B cell (primary cell): ENCODE data around the gene DCUN1D4. TPM values are rescaled to one million over a fixed set of nuclear protein-coding genes. Genes with fewer than 3 reads are reported as not detected.

Experiments used
- ATAC-seq: fragments of 200-7000 bp; cut with Tn5 transposase; one replicate; pipeline ENCODE4 v1.10.0; 2021; ENCODE audit warnings: low read depth, mild to moderate bottlenecking, moderate number of reproducible peaks, moderate library complexity
- CTCF ChIA-PET: fragments of 350-600 bp; sonication (Branson Sonifier 250); formaldehyde crosslinking; loops from one replicate; lab custom pipeline; 2021; ENCODE audit warnings: antibody characterized with exemption, inconsistent platforms; lab: Charles Lee
- POLR2A ChIA-PET: fragments of 350-600 bp; sonication (Branson Sonifier 250); formaldehyde crosslinking; loops from one replicate; lab custom pipeline; 2021; ENCODE audit warnings: antibody characterized with exemption; lab: Charles Lee
- DNase-seq: peaks from one replicate; pipeline ENCODE4 v3.0.0; 2013
- H2AFZ ChIP-seq: 2 replicates; pipeline ENCODE4 v1.6.1; 2012; ENCODE audit warnings: mild to moderate bottlenecking, low read depth, low read length; ENCODE audit not compliant: insufficient read depth, poor library complexity, severe bottlenecking
- H3K27ac ChIP-seq, 2 donors: 1 replicate in 1 of 2; 2 replicates in 1 of 2; pipeline ENCODE4 v1.5.1; 2012 to 2013; ENCODE audit warnings: low read length in 2 of 2, mild to moderate bottlenecking in 2 of 2, moderate library complexity in 1 of 2
- H3K27me3 ChIP-seq, 4 experiments: fragments of 200-600 bp in 1 of 4; sonication (generic) in 1 of 4; replicated peaks in 1 of 4; 1 replicate in 2 of 4; 2 replicates in 2 of 4; pipeline versions ENCODE4 v1.6.1 to v1.7.0; 2013 to 2016; ENCODE audit warnings: low read length in 3 of 4, mild to moderate bottlenecking in 2 of 4, mixed read lengths in 1 of 4, moderate library complexity in 1 of 4; ENCODE audit not compliant: insufficient read depth in 4 of 4, control insufficient read depth in 3 of 4; ENCODE audit errors: control extremely low read depth in 1 of 4
- H3K36me3 ChIP-seq, 2 experiments: replicated peaks in 1 of 2; 1 replicate in 1 of 2; 2 replicates in 1 of 2; pipeline versions ENCODE4 v1.6.1 to v1.7.1; 2013; ENCODE audit warnings: low read length in 1 of 2; ENCODE audit not compliant: insufficient read depth in 2 of 2, control insufficient read depth in 1 of 2; ENCODE audit errors: control extremely low read depth in 1 of 2, extremely low read depth in 1 of 2
- H3K4me1 ChIP-seq, 2 donors: fragments of 200-600 bp in 1 of 2; sonication (generic) in 1 of 2; 1 replicate in 1 of 2; 2 replicates in 1 of 2; pipeline versions ENCODE4 v1.5.1 to v1.6.1; 2013 to 2017; ENCODE audit warnings: low read length in 2 of 2; ENCODE audit not compliant: control insufficient read depth in 2 of 2, insufficient read depth in 2 of 2
- H3K4me2 ChIP-seq: replicated peaks from 2 replicates; pipeline ENCODE3; 2012; ENCODE audit warnings: mild to moderate bottlenecking, low read depth, low read length; ENCODE audit not compliant: poor library complexity, severe bottlenecking
- H3K4me3 ChIP-seq, 5 experiments: fragments of 200-600 bp in 1 of 5; sonication (generic) in 1 of 5; 1 replicate in 3 of 5; 2 replicates in 2 of 5; pipeline versions ENCODE4 v1.5.1 to v1.7.0; 2011 to 2016; ENCODE audit warnings: low read length in 4 of 5, mild to moderate bottlenecking in 4 of 5, low read depth in 2 of 5, control low read depth in 1 of 5, moderate library complexity in 1 of 5; ENCODE audit not compliant: insufficient read depth in 1 of 5; ENCODE audit errors: control extremely low read depth in 1 of 5, extremely low read depth in 1 of 5
- H3K79me2 ChIP-seq: fragments of 200-600 bp; sonication (generic); one replicate; pipeline ENCODE4 v1.6.0; 2016; ENCODE audit warnings: low read length; ENCODE audit not compliant: control insufficient read depth, insufficient read depth
- H3K9ac ChIP-seq: fragments of 200-600 bp; sonication (generic); 2 replicates; pipeline ENCODE4 v1.6.1; 2017; ENCODE audit warnings: mild to moderate bottlenecking, low read length, moderate library complexity
- H3K9me3 ChIP-seq, 3 donors: one replicate each; pipeline versions ENCODE4 v1.6.1 to v1.7.1; 2013; ENCODE audit warnings: low read length in 2 of 3; ENCODE audit not compliant: control insufficient read depth in 2 of 3, insufficient read depth in 1 of 3; ENCODE audit errors: control extremely low read depth in 1 of 3
- H4K20me1 ChIP-seq: 2 replicates; pipeline ENCODE4 v1.6.0; 2012; ENCODE audit warnings: mild to moderate bottlenecking, low read length; ENCODE audit not compliant: insufficient read depth, control insufficient read depth, poor library complexity, severe bottlenecking
- H3K27ac Mint-ChIP-seq: one replicate; pipeline ENCODE4 v1.8.0; 2021; ENCODE audit warnings: mixed read lengths
- H3K27me3 Mint-ChIP-seq: one replicate; pipeline ENCODE4 v1.8.0; 2021; ENCODE audit warnings: mixed read lengths
- H3K4me1 Mint-ChIP-seq: one replicate; pipeline ENCODE4 v1.8.0; 2021; ENCODE audit warnings: mixed read lengths
- H3K4me3 Mint-ChIP-seq: one replicate; pipeline ENCODE4 v1.8.0; 2021; ENCODE audit warnings: mixed read lengths
- H3K9me3 Mint-ChIP-seq: one replicate; pipeline ENCODE4 v1.8.0; 2022; ENCODE audit warnings: mixed read lengths; ENCODE audit not compliant: insufficient read depth
- CTCF ChIP-seq: fragments of 200-600 bp; IDR thresholded peaks from one replicate; pipeline ENCODE4 v1.8.0; 2022; ENCODE audit warnings: antibody characterized with exemption, mild to moderate bottlenecking
- EZH2 ChIP-seq: IDR thresholded peaks from 2 replicates; pipeline ENCODE4 v1.6.1; 2012; ENCODE audit warnings: borderline replicate concordance, low read depth, mild to moderate bottlenecking, moderate library complexity, low read length; ENCODE audit not compliant: insufficient read depth, poor library complexity, severe bottlenecking
- WGBS: methylation state at CpG from one replicate; pipeline ENCODE4 v1.1.5; 2013; ENCODE audit warnings: missing lambda C conversion rate; ENCODE audit not compliant: insufficient coverage; 5-methylcytosine and 5-hydroxymethylcytosine counted together
- intact Hi-C: fragments of 100-400 bp; cut with micrococcal nuclease; formaldehyde crosslinking; loops from one replicate; pipeline ENCODE4 v1.10.0; 2022
- polyA plus RNA-seq: library from polyadenylated mRNA; depleted of rRNA; stranded (reverse); fragments of >200 nt; gene quantifications from 2 replicates; pipeline ENCODE4 v1.2.3, GENCODE V29; 2012
- total RNA-seq, 2 donors: library from RNA; stranded (reverse); fragments of 120-200 nt in 1 of 2; gene quantifications; 1 replicate in 1 of 2; 2 replicates in 1 of 2; pipeline versions ENCODE4 v1.2.3 to v1.2.4, GENCODE V29; 2013 to 2022

DCUN1D4 gene
- total and polyA plus RNA-seq, 2 donors (not counting 1 experiment from before 2014, with no cell fraction given) = 15.1 to 39.7 TPM

DNA sequence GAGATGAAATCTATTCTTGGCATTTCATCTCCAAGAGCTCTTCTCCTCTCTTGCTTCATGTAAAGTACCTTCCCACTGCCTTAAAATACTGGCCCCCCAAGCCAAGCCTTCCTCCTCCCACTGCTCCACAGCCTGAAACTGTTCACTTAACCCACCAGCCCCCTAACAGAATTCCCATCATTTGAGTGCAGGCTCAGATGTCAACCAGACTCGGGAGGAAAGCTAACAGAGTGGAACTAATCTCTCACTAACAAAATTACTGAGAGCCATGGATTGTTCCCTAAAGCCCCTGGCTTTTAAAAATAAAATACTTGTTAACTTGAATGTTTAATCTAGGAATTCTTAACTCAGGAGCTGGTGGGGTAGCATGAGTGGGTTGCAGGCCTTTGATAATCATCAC, 7.1 kb upstream of the DCUN1D4 start:
- no peak overlapping the region for H3K27ac Mint-ChIP-seq
- no peaks in the 10 kb centered on the region for H4K20me1 ChIP-seq
- H3K9me3 ChIP-seq = no peaks in the 10 kb centered on the region
- no peak overlapping the region for H3K9ac ChIP-seq
- no peaks in the 10 kb centered on the region for H3K36me3 ChIP-seq
- no peaks in the 10 kb centered on the region for H3K4me1 Mint-ChIP-seq
- no peaks in the 10 kb centered on the region for H3K27me3 ChIP-seq
- H3K4me3 Mint-ChIP-seq = no peak overlapping the region
- H3K27me3 Mint-ChIP-seq = peaks cover 33% of the 10 kb centered on the region
- no peak for TF ChIP-seq EZH2
- H3K4me2 ChIP-seq = no peak overlapping the region
- no peak overlapping the region for H3K27ac ChIP-seq
- intact Hi-C loops = no loop called here
- no peak for ATAC-seq
- 40% methylated on average over 1 of the region's 1 CpG for WGBS
- H3K9me3 Mint-ChIP-seq = no peaks in the 10 kb centered on the region
- CTCF ChIA-PET = interaction anchor here (0.9 to 1.9 kb wide), 2 partner anchors 11 to 191 kb away, joined by 3 to 6 read pairs; no protein-coding TSS in a partner anchor
- no peak overlapping the region for H3K4me3 ChIP-seq
- no peaks in the 10 kb centered on the region for H3K4me1 ChIP-seq
- no peak for DNase-seq
- POLR2A ChIA-PET = no interaction called here
- H3K79me2 ChIP-seq = no peaks in the 10 kb centered on the region
- no peak overlapping the region for H2AFZ ChIP-seq

DNA sequence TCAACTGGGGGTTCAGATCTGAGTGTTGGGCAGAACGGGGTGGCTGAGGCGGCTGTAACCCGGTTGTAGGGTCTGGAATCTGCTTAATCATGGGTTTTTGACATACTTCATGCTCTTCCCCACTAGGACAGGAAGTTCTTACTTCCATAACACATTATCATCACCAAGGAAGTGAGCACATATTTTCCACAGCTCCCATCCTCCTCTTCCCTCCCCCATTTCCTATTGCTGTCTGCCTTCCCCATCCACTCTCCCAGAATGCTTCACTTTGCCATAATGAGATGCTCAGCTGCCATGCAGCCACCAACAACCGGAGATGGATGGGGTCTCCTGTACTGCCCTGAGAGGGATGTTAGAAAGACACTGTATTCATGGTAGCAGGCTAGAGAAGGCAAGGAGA, 6.4 kb upstream of the DCUN1D4 start:
- no peaks in the 10 kb centered on the region for H3K79me2 ChIP-seq
- Mint-ChIP-seq H3K27ac (no peak overlapping the region), H3K4me1 (no peaks in the 10 kb centered on the region), H3K9me3 (no peaks in the 10 kb centered on the region), H3K4me3 (no peak overlapping the region), H3K27me3 (peaks cover 28% of the 10 kb centered on the region)
- H4K20me1 ChIP-seq = no peaks in the 10 kb centered on the region
- no peaks in the 10 kb centered on the region for H3K36me3 ChIP-seq
- CTCF ChIA-PET = interaction anchor here (0.9 to 1.9 kb wide), 2 partner anchors 10 to 190 kb away, joined by 3 to 6 read pairs; no protein-coding TSS in a partner anchor
- no peaks in the 10 kb centered on the region for H3K9me3 ChIP-seq
- no peak overlapping the region for H2AFZ ChIP-seq
- DNase-seq (no peak), ATAC-seq (no peak)
- H3K27ac ChIP-seq = no peak overlapping the region
- H3K9ac ChIP-seq = no peak overlapping the region
- POLR2A ChIA-PET = no interaction called here
- no peak overlapping the region for H3K4me2 ChIP-seq
- H3K4me3 ChIP-seq = no peak overlapping the region
- no peaks in the 10 kb centered on the region for H3K4me1 ChIP-seq
- intact Hi-C loops = no loop called here
- H3K27me3 ChIP-seq = no peaks in the 10 kb centered on the region
- 100% methylated on average over 2 of the region's 4 CpGs for WGBS
- no peak for TF ChIP-seq CTCF
- no peak for TF ChIP-seq EZH2
